SK-N-SH treated with all-trans-retinoic acid at 6 μM for 48 hours (cell line): ENCODE measurements around the gene STAG1.

Experiments
- ARNTL ChIP-seq: fragments of 450-650 bp; formaldehyde crosslinking; IDR thresholded peaks from 2 replicates; pipeline ENCODE4 v1.5.0; 2020; ENCODE audit warnings: low read depth, mild to moderate bottlenecking, moderate library complexity, borderline replicate concordance
- CREB5 ChIP-seq: fragments of 250-450 bp; sonication (Bioruptor Pico); IDR thresholded peaks from 2 replicates; pipeline ENCODE4 v1.5.1; 2020; ENCODE audit warnings: low read depth, mild to moderate bottlenecking, moderate library complexity
- ESRRG ChIP-seq: fragments of 250-450 bp; sonication (Bioruptor Pico); IDR thresholded peaks from 2 replicates; pipeline ENCODE4 v1.6.1; 2021; ENCODE audit warnings: mild to moderate bottlenecking
- OSR1 ChIP-seq: fragments of 250-450 bp; sonication (Bioruptor Pico); IDR thresholded peaks from 2 replicates; pipeline ENCODE4 v1.8.0; 2022; ENCODE audit warnings: moderate library complexity, mild to moderate bottlenecking, inconsistent platforms
- PPARA ChIP-seq: fragments of 250-450 bp; sonication (Bioruptor Pico); IDR thresholded peaks from 2 replicates; pipeline ENCODE4 v1.5.0; 2020; ENCODE audit warnings: mild to moderate bottlenecking, borderline replicate concordance
- ZFP3 ChIP-seq: fragments of 250-450 bp; sonication (Bioruptor Pico); IDR thresholded peaks from 2 replicates; pipeline ENCODE4 v1.5.0; 2020; ENCODE audit warnings: mild to moderate bottlenecking, moderate library complexity
- ZNF8 ChIP-seq: fragments of 450-650 bp; formaldehyde crosslinking; IDR thresholded peaks from 2 replicates; pipeline ENCODE4 v1.5.0; 2020; ENCODE audit warnings: mild to moderate bottlenecking, moderate library complexity
- TF ChIP-seq, protein P1 (sequence below): fragments of 250-450 bp; sonication (Bioruptor Pico); IDR thresholded peaks from 2 replicates; pipeline ENCODE4 v1.8.0; 2020; ENCODE audit warnings: mild to moderate bottlenecking, moderate library complexity, borderline replicate concordance

GRCh38 chr3:136343446-136343845, 408.7 kb downstream of the STAG1 start:
- no peak for TF ChIP-seq OSR1 (CRISPR knock-in tag)
- TF ChIP-seq CREB5, result no peak
- TF ChIP-seq ZNF8 (CRISPR knock-in tag), result no peak
- TF ChIP-seq ESRRG (CRISPR knock-in tag), result no peak
- no peak for TF ChIP-seq PPARA (CRISPR knock-in tag)
- TF ChIP-seq, protein P1, sequence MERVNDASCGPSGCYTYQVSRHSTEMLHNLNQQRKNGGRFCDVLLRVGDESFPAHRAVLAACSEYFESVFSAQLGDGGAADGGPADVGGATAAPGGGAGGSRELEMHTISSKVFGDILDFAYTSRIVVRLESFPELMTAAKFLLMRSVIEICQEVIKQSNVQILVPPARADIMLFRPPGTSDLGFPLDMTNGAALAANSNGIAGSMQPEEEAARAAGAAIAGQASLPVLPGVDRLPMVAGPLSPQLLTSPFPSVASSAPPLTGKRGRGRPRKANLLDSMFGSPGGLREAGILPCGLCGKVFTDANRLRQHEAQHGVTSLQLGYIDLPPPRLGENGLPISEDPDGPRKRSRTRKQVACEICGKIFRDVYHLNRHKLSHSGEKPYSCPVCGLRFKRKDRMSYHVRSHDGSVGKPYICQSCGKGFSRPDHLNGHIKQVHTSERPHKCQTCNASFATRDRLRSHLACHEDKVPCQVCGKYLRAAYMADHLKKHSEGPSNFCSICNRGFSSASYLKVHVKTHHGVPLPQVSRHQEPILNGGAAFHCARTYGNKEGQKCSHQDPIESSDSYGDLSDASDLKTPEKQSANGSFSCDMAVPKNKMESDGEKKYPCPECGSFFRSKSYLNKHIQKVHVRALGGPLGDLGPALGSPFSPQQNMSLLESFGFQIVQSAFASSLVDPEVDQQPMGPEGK (CRISPR knock-in tag), result no peak
- no peak for TF ChIP-seq ZFP3 (CRISPR knock-in tag)
- no peak for TF ChIP-seq ARNTL (CRISPR knock-in tag)
